GM10266 (cell line): Measurements from ENCODE around the gene TBC1D13.
"Not testable (repeated sequence)": the region's sequence is repeated elsewhere in the genome, so short reads cannot be mapped to it uniquely, and the experiment has no call there.

Source experiments
- DNase-seq: peaks from one replicate; pipeline ENCODE4 v3.0.0; 2012; ENCODE audit errors: extremely low spot score
- TF ChIP-seq, protein P1 (sequence below): IDR thresholded peaks from 2 replicates; pipeline ENCODE4 v1.5.1; 2012; ENCODE audit warnings: mild to moderate bottlenecking, low read depth; ENCODE audit not compliant: control insufficient read depth, insufficient read depth; ENCODE audit errors: missing control alignments

The TBC1D13 gene

DNA sequence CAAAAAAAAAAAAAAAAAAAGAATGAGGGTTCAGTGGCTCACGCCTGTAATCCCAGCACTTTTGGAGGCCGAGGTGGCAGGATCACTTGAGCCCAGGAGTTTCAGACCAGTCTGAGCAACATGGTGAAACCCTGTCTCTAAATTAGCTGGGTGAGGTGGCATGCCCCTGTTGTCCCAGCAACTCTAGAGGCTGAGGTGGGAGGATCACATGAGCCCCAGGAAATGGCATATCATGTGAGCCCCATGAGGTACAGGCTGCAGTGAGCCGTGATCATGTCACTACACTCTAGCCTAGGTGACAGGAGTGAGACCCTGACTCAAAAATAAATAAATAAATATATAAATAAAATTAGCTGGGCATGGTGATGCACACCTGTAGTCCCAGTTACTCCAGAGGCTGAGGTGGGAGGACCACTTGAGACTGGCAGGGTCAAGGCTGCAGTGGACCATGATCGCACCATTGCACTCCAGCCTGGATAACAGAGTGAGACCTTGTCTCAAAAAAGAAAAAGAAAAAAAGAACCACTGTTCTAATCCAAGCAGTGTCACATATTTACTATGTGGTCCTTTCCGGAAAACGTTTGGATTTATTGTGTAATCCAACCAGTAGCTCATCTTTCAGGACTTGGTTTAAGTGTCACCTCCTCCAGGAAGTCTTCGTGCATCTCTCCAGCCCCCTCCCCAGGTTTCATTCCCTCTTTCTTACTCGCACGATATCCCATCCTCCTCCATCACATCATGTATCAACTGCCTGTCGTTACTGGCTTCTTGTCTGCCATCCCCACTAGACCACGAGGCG is 54.8 kb downstream of the TBC1D13 start:
- TF ChIP-seq, protein P1, sequence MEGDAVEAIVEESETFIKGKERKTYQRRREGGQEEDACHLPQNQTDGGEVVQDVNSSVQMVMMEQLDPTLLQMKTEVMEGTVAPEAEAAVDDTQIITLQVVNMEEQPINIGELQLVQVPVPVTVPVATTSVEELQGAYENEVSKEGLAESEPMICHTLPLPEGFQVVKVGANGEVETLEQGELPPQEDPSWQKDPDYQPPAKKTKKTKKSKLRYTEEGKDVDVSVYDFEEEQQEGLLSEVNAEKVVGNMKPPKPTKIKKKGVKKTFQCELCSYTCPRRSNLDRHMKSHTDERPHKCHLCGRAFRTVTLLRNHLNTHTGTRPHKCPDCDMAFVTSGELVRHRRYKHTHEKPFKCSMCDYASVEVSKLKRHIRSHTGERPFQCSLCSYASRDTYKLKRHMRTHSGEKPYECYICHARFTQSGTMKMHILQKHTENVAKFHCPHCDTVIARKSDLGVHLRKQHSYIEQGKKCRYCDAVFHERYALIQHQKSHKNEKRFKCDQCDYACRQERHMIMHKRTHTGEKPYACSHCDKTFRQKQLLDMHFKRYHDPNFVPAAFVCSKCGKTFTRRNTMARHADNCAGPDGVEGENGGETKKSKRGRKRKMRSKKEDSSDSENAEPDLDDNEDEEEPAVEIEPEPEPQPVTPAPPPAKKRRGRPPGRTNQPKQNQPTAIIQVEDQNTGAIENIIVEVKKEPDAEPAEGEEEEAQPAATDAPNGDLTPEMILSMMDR, result no peak
- DNase-seq, result no peak

DNA sequence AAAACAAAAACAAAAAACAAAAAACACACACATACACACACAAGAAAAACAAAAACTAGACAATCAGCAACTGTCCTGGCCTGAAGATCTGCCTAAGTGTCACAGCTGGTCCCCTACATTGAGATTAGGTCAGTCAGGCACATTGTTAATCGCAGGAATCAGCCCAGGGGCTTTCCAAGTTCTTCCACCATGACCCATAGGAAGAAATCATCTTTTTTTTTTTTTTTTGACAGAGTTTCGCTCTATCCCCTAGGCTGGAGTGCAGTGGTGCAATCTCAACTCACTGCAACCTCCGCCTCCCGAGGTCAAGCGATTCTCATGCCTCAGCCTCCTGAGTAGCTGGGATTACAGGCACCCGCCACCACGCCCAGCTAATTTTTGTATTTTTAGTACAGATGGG is 56.1 kb downstream of the TBC1D13 start:
- not testable (repeated sequence) for DNase-seq

DNA sequence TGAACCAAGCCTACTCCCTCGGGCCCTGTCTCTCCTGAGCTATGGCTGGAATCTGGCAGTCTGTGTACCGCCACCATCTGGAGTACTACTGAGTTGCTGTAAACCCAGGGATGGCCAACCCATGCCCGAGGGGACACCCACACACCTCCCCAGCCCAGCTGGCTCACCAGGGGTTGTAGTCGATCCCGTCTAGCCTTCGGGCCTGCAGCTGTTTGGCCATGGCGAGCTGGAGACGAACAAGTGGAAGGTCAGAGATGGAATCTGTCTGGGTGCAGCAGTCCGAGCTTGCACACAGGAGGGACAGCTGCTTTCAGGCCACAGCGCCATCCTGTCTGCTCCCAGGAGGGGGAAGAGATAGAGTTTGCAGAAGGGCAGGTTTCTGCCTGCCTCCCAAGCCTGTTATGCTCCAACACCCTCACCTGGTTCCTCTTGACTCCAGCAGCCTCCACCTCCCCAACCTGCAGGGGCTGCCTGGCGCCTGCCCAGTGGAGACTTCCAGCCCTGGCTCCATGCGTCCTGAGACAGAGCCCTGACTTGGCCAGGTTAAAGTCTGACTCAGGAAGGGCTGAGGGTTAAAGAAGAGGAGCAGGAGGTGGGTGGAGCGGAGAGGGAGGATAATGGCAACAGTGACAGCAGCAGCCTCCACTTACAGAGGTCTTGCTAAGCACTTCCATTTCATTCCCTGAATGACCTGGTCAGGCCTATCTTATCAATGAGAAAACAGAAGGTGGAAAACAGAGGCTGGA is 58.3 kb downstream of the TBC1D13 start:
- TF ChIP-seq, protein P1, result no peak
- no peak for DNase-seq

DNA sequence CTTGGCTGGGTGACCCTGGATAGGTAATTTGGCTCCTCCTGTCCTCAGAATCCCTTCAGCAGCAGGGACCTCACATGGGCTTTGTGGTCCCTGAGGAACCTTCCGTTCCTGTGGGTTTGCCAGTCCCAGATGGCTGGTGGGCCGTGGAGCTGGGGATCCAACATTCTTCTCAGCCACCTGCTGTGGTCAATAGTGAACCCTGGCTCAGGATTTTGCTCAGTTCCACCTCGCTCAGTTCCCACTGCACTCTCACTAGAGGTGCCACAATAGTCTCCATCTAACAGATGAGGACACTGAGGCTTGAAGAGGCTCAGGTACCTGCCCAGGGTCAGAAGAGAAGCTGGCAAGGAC is 59.6 kb downstream of the TBC1D13 start:
- no peak for DNase-seq
- TF ChIP-seq, protein P1, result no peak

DNA sequence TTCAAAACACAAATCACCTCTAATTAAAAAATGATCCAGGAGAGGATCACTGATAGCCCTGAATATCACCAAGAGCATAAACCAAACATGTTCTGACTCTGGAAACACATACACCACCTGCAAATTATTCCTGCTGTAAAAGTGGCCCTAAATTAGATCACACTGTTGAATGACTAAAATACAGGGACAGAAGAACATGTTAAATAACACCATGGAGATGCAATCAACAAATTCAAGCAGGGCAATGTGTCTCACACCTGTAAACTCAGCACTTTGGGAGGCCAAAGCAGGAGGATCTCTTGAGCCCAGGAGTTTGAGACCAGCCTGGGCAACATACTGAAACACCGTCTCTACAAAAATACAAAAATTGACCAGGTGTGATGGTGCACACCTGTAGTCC is 60.8 kb downstream of the TBC1D13 start:
- no peak for DNase-seq
- TF ChIP-seq, protein P1, result no peak

DNA sequence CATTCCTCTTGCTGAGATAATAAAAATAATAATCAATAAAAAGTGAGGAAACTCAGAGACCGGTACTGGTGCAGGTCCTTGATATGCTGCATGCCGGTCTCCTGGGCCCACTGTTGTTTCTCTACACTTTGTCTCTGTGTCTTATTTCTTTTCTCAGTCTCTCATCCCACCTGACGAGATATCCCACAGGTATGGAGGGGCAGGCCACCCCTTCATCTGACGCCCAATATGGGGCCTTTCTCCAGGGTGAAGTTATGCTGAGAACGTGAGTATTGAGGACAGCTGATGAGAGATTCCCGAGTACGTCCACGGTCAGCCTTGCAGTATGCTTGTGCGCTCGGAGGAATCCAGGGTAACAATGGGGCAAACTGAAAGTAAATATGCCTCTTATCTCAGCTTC is 64.0 kb downstream of the TBC1D13 start:
- DNase-seq, result not testable (repeated sequence)

DNA sequence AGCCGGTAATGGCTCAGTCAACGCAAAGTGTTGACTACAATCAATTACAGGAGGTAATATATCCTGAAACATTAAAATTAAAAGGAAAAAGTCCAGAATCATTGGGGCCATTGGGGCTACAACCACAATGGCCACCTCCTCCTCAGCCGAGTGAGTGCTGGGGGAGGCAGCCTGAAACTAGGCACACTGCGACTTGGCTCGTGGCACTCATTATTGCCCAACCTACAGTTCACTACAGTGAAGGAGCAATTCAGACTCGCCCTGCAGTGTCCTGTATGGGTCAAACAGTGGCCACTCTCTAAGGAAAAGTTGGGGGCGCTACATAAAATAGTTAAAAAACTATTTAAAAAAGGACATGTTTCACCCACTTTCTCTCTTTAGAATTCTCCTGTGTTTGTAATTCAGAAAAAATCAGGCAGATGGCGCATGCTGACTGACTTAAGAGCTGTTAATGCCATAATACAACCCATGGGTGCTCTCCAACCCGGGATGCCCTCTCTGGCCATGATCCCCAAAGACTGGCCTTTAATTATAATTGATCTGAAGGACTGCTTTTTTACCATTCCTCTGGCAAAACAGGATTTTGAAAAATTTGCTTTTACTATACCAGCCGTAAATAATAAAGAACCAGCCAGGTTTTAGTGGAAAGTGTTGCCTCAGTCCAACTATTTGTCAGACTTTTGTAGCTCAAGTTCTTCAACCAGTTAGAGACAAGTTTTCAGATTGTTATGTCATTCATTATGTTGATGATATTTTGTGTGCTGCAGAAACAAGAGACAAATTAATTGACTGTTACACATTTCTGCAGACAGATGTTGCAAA is 64.9 kb downstream of the TBC1D13 start:
- TF ChIP-seq, protein P1, result peak; percentile 10
- not testable (repeated sequence) for DNase-seq

DNA sequence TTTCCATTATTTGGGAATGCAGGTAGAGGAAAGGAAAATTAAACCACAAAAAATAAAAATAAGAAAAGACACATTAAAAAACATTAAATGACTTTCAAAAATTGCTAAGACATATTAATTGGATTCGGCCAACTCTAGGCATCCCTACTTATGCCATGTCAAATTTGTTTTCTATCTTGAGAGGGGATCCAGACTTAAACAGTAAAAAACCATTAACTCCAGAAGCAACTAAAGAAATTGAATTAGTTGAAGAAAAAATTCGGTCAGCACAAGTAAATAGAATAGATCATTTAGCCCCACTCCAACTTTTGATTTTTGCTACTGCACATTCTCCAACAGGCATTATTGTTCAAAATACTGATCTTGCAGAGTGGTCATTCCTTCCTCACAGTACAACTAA is 65.6 kb downstream of the TBC1D13 start:
- not testable (repeated sequence) for DNase-seq

DNA sequence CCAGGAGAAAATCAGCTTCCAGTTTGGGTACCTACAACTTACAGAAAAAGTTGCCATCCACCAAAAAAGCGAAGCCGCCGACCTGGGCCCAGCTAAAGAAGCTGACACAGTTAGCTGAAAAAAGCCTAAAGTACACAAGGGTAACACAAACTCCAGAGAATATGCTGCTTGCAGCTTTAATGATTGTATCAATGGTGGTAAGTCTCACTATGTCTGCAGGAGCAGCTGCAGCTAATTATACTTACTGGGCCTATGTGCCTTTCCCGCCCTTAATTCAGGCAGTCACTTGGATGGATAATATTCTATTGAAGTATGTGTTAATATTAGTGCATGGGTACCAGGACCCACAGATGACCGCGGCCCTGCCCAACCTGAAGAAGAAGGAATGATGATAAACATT is 67.4 kb downstream of the TBC1D13 start:
- DNase-seq, result not testable (repeated sequence)

DNA sequence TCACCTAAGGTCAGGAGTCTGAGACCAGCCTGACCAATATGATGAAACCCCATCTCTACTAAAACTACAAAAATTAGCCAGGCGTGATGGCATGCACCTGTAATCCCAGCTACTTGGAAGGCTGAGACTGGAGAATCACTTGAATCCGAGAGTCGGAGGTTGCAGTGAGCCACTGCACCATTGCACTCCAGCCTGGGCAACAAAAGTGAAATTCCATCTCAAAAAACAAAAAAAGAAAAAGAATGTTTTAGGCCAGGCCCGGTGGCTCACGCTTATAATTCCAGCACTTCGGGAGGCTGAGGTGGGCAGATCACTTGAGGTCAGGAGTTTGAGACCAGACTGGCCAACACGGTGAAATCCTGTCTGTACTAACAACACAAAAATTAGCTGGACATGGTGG is 71.4 kb downstream of the TBC1D13 start:
- not testable (repeated sequence) for DNase-seq
